Measurements from ENCODE around the gene PPA1.
"Not testable (repeated sequence)": the region's sequence is repeated elsewhere in the genome, so short reads cannot be mapped to it uniquely, and the experiment has no call there.

Gene PPA1

DNA sequence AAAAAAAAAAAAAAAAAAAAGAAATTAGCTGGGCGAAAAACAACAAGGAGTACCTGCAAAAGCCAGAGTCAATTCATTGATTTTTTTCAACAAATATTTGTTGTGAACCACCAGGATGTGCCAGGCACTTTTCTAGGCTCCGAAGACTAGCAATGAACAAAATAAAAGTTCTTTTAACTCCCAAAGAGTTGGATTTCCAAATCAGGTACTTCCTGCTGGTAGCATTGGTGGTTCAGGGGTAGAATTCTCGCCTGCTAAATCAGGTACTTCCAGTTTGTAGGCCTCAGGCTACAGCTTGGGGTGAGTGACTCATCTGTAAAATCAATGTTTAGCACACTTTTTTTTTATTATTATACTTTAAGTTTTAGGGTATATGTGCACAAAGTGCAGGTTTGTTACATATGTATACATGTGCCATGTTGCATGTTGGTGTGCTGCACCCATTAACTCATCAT is 10.9 kb downstream of the PPA1 start:
- DNase-seq (ENCODE audit: low read depth in 1 of 2, low spot score in 1 of 2) = no peak

DNA sequence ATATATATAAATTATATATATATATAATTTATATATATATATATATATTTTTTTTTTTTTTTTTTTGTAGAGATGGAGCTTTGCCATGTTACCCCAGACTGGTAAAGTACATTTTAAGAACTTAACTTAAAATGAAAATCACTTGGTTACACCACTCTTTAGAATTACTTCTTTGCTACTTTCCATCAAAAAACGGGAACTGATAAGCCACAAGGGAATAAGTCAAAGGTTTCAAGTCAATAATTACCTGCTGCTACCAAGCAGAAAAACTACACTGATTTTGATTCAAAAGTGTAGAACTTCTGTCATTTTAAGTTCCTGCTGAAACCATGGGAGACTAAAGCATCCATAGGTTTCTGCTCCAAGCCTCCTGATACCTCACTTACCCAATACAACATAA is 12.2 kb downstream of the PPA1 start:
- DNase-seq (ENCODE audit: low read depth in 1 of 2, low spot score in 1 of 2) = no peak

DNA sequence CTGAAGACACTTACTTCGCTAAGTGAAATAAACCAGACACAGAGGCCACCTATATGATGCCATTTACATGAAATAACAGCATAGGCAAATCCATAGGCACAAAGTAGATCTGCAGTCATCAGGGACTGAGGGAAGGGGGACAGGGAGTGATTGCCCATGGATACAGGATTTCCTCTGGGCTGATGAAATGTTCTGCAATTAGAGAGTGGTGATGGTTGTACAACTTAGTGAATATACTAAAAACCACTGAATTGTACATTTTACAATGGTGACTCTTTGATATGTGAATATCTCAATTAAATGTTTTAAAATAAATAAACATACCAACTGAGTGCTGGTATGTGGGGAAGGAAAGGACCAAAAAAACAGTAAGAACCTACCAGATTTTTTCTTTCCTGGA is 20.4 kb downstream of the PPA1 start:
- DNase-seq (ENCODE audit: low read depth in 1 of 2, low spot score in 1 of 2) = no peak

DNA sequence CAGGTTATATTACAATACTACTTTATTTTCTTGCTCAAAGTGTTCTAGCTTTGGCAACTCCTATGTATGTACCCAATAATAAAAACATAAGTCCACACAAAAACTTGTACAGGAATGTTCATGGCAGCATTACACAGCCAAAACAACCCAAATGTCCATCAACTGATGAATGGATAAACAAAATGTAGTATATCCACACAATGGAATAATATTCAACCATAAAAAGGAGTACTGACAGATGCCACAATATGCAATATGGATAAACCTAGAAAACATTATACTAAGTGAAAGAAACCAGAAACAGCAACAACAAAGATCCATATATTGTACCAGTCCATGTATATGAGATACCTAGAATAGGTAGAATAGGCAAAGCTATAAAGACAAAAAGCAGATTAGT is 21.0 kb downstream of the PPA1 start:
- DNase-seq (ENCODE audit: low read depth in 1 of 2, low spot score in 1 of 2) = no peak

DNA sequence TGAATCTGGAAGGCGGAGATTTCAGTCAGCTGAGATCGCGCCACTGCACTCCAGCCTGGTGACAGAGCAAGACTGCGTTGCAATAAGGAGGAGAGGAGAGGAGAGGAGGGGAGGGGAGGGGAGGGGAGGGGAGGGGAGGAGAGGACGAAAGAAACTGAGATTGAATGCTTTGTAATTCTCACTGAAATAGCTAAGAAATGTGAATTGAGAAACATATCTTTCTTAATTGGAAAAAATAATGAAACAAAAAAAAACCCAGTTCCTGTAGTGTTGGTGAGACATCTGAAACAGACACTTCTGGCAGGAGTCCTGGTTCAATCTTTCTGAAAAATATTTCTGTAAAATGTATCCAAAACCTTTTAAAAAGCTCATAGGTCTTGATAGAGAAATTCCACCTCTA is 26.5 kb downstream of the PPA1 start:
- DNase-seq (ENCODE audit: low read depth in 1 of 2, low spot score in 1 of 2) = no peak

DNA sequence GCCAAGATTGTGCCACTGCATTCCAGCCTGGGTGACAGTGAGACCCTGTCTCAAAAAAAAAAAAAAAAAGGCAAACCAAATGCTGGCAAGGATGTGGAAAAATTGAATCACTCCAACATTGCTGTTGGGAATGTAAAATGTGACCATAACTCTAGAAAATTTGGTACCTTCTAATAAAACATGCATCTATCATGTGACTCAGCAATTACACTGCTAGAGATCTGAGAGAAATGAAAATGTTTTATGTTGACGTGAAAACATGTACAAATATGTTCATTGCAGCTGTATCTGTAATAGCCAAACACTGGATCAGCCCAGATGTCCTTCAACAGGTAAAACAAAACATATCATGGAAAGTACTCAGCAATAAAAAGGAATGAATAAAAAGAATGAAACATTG is 32.1 kb downstream of the PPA1 start:
- no peak for DNase-seq (ENCODE audit: low read depth in 1 of 2, low spot score in 1 of 2)

DNA sequence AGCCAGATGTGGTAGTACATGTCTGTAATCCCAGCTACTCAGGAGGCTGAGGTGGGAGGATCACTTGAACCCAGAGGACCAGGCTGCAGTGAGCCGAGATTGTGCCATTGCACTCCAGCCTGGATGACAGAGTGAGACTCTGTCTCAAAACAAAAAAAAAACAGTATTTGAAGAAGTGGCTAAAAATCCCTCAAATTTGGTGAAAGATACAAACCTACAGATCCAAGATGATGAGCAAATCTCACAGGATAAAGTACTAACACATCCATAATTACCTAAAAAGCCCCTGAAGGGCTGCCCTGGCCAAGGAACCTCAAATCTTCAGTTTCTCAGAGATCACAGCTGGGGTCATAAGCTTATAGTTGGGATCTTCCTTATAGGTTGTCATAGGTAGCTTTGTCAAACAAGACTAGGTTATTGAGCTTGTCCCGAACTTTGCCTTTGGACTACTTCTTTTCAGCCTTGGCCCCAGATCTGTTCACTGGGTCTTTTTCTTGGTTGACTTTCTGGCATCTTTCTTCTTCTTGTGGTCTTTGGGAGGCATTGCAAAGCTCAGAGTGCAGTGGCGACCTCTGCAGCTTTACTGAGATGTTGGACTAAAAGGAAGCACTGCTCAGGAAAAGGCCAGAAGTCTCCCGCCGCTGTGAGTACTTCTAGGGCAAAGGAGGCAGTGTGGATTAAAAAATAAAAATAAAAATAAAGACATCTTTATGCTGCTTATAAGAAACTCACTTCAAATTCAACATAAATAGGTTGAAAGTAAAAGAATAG is 34.3 kb downstream of the PPA1 start:
- no peak for DNase-seq (ENCODE audit: low read depth in 1 of 2, low spot score in 1 of 2)

DNA sequence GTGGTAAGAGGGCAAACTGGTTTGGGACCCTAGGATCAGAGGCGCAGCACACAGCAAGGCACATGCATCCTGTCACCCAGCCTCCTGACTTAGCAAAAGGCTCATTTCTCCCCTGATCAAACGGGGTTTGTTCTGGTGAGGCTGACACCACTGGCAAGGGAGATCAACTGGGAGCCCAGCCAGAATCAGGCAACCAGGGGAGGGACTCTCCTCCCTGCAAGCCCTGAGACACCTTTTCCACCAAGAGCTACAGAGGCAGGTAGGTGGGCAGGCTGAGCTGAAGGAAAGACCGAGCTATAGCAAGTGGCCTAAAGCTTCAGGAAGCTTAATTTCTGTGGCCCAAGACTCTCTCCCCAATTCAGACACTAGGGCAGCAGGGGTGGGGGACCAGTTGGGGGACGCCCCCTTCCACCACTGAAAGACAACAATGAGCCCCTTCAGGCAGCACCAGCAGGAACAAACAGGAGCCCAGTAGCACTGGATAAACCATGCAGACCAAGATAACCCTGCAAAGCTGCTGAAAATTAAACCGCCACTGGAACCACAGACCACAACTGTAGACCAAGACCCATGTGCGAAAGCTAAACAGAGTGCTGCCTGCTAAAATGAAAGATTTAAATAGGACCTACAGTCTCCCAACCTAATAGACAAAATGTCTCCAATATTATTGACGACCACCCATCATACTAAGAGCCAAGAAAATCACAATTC is 35.8 kb downstream of the PPA1 start:
- no peak for DNase-seq (ENCODE audit: low read depth in 1 of 2, low spot score in 1 of 2)

DNA sequence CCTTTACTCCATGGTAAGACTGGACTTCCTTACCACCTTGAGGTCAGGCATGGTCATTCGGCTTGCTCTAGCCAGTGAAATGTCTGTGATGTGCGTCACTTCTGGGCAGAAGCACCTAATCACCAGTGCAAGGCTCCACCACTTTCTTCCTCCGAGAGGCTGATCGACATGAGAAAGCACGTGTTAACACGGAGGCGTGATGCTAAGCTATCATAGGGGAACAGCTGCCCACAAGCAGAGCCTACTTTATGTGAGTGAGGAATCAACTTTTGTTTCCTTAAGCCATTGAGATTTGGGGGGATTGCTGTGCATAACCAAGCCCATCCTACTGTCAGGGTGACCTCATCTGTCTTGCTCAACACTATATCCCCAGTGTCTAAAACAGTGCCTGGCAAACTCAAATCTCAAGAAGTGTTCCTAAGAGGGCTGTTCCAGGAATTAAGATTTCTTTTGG is 39.8 kb downstream of the PPA1 start:
- no peak for DNase-seq (ENCODE audit: low read depth in 1 of 2, low spot score in 1 of 2)

DNA sequence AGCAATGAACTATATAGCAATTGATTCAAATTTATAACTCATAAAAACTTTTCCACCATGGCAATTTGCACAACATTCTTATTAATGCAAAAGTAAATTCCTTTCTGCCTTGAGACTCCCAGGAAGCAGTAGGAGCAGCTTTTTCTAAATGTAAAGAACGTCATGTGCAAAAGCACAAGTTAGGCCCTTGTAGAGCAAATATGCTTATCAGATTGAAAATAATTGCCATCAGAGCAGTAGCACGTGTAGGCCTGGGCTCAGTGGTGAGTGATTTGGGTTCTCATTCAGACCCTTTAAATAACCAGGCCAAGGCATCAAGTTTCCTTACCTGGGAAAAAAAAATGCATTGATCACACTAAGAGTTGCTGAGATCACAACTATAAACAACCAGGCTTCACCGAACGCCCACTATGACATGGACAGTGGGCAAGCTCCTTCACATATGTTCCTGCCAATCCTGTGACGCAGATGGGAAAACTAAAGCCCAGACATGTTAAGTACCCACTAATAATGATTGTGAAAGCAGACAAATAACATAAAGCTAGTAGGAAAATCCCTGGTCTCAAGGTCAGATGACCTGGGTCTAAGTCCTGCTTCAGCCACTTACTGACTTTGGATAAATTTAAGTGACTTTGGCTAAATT is 40.8 kb downstream of the PPA1 start:
- DNase-seq (ENCODE audit: low read depth in 1 of 2, low spot score in 1 of 2) = no peak

DNA sequence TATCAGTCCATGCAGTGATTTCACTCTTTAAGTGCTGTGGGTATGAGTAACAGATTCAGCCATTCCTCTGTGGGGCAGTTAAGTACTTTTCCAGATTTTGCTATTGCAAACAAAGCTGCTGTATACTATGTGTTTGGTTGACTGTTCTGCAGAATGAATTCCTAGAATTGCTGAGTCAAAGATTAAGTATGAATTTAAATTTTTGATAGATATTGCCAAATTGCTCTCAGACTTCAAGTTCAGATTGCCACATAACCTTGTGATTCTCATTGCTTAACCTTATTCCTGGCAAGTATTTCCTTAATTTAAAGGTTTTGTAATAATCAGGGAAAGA is 41.3 kb downstream of the PPA1 start:
- DNase-seq (ENCODE audit: low read depth in 1 of 2, low spot score in 1 of 2) = no peak

DNA sequence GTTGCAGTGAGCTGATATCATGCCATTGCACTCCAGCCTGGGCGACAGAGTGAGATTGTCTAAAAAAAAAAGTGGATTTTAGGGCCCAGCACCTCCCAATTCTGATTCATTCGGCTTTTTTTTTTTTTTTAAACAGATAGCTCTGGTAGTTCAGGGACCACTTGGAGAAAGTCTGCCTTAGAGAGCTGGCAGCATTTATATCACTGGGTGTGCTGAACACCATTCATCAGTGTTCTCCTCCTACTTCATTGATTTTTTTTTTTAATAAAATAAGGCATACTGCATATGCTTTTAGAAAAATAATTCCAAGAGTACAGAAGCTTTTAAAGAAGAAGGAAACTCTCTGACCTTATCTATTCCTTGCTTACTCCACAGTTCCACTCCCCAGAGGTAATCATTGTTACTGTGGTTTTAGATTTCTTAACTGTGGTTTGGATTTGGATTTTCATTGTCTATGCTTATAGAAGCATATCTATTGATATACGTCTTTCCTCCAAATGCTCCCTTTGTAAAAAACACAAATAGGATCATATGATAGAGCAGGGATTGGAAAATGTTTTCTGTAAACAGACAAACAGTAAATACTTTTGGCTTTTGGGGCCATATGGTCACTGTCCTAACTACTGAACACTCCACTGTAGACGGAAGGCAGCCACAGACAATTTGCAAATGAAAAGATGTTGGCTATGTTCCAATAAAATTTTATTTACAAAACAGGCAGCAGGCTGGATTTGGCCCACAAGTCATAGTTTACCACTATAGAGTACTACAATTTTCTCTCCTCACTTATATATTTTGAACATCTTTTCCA is 41.9 kb downstream of the PPA1 start:
- DNase-seq (ENCODE audit: low read depth in 1 of 2, low spot score in 1 of 2) = no peak

DNA sequence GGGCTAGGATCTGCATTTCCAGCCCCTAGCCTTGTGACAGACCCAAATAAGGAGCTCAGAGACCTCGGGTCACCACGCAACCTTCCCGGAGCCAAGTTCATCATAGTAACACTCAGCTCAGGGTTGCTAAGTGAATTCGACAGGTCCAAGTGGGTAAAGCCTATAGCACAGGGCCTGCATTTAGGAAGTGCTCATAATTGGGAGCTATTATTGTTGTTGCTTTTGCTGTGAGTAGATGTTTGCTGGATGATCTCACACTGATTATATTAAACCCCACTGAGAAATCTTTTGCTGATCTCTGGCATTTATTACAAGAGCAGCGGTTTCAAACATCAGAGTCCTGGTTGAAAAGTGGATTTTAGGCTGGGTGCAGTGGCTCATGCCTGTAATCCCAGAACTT is 42.6 kb downstream of the PPA1 start:
- no peak for DNase-seq (ENCODE audit: low read depth in 1 of 2, low spot score in 1 of 2)

DNA sequence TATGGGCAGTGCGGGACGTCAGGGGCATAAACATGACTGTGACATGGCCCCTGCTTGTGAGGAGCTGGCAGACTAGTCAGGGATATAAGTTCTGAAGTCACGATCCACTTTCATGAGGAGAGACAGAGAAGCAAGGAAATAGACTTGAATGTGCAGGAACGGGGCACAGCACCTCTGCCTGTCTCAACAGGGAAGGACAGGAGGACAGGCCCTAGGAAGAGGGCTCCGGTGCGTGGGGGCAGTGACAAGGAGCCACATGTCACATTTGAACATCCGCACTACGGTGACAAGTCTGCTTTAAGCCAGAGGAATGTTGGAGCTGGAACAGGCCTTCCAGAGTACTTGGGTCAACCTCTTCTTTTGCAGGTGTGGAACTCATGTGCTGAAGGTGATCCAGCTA is 43.1 kb downstream of the PPA1 start:
- no peak for DNase-seq (ENCODE audit: low read depth in 1 of 2, low spot score in 1 of 2)

DNA sequence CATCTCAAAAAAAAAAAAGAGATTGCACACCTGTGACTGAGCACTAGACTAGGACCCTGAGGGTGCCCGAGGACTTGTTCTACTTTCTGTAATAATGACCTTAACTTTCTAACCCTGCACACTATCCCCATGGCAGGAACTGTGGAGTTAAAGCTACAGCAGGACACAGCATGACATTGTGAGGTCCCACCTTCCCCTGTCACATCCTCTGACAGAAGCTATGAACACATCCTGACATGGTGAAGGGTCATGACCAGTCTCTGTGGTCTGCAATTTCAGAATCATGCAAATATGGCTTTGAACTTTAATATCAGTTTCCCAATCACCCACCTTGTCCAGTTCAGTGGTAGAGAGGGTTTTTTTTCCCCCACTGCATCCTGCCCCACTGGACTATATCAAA is 44.5 kb downstream of the PPA1 start:
- DNase-seq (ENCODE audit: low read depth in 1 of 2, low spot score in 1 of 2) = no peak

DNA sequence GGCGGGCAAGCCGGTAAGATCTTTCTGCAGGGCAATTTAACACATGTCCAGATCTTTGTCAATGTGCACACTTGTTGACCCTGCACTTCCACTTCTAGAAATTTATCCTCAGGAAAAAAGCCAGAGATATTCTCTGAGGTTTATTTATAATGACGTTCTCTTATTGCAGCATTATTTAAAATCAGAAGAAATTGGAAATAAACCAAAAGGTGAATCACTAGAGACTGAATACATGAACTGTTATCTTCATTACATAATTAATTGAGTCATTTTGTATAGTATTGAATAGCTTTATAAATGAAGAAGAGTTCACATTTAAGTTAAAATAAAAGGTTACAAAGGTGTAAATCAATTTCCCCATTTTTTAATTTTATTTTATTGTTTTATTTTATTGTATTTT is 46.7 kb downstream of the PPA1 start:
- no peak for DNase-seq (ENCODE audit: low read depth in 1 of 2, low spot score in 1 of 2)

DNA sequence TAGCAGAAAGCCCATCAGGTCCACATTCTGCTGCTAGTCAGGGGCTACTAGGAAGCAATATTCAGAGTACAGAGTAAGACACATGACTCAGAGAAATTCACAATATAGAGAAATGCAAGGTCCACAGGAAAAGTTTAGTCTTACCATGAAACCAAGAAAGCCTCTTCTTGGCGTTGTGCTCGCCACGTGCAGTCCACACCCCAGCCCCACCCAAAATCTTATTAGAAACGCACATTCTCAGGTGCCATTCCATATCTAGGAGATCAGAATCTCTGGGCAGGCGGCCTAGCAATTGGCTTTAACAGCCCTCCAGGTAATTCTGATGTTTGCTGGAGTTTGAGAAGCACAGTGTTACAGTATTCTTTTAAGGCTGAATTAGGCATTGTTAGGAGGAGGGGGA is 47.1 kb downstream of the PPA1 start:
- DNase-seq (ENCODE audit: low read depth in 1 of 2, low spot score in 1 of 2) = no peak

DNA sequence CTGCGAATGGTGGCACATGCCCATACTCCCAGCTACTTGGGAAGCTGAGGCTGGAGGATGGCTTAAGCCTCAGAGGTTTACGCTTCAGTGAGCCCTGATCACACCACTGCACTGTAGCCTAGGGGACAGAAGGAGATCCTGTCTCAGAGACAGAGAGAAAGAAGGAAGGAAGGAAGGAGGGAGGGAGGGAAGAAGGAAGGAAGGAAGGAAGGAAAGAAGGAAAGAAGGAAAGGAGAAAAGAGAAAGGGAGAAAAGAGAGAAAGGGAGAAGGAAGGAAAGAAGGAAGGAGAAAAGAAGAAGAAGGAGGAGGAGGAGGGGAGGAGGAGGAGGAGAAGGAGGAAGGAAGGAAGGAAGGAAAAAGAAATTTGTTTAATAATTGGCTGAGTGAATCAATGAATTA is 49.9 kb downstream of the PPA1 start:
- no peak for DNase-seq (ENCODE audit: low read depth in 1 of 2, low spot score in 1 of 2)

DNA sequence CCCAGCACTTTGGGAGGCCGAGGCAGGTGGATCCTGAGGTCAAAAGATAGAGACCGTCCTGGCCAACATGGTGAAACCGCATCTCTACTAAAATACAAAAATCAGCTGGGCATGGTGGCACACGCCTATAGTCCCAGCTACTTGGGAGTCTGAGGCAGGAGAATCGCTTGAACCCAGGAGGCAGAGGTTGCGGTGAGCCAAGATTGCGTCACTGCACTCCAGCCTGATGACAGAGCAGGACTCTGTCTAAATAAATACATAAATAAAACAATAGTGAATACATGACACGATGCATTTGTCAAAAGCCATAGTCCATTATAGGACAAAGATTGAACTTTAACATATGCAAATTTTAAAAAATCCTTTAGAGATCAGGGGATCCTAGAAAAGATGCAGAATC is 54.0 kb downstream of the PPA1 start:
- DNase-seq (ENCODE audit: low read depth in 1 of 2, low spot score in 1 of 2) = not testable (repeated sequence)

DNA sequence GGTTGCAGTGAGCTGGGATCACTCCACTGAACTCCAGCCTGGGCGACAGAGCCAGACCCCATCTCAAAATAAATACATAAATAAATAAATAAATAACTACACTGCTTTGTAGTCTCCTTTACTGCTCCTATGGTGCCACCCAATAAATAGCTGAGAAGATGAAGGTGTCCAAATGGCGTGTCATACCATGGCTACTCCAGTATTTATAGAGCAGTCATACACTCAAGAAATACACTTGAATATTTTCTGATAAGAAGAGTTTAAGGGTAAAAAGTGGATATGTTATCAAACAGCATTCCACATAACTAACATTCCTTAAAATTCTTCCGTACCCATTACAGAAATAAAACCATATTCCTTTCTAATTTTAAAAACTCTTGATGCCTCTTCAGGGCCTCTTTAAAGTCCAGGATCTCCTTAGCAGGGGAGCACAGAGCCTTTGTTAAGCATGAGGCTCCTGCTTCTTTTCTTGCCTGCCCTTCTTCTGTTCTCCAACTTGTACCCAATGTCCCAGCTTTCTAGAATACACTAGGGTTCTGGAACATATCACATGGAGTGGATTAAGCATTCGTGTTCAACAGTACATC is 55.0 kb downstream of the PPA1 start:
- no peak for DNase-seq (ENCODE audit: low read depth in 1 of 2, low spot score in 1 of 2)

DNA sequence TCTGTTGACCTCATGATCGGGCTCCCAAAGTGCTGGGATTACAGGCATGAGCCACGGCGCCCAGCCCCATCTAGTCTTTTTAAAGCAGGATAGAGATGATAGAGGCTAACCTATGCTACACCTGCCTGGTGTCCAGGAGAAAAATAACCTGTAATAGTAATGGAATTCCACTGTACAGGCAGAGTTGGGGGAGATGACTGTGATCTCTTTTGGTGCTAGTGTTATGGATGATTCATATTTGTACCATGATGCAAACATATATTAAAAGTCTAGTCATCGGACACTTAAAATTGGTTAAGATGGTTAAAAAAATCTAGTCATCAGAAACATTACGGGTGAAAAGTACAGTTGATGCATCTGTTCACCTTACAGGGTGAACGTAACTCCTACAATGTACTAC is 56.8 kb downstream of the PPA1 start:
- DNase-seq (ENCODE audit: low read depth in 1 of 2, low spot score in 1 of 2) = no peak
